ENCODE data around the gene RAC3. TPM values are rescaled to one million over a fixed set of nuclear protein-coding genes. Genes with fewer than 3 reads are reported as not detected.
A peak's percentile ranks its signal among the peaks of the same experiment; 100 is the strongest.

RAC3 gene
- total RNA-seq, 2 experiments from 2014 or later = 6.7 to 7.6 TPM

GRCh38 chr17:82029391-82029790, 2.1 kb upstream of the RAC3 start:
- POLR2A ChIA-PET = interaction anchor here (1.0 to 1.7 kb wide), 3 partner anchors 9 to 126 kb away, joined by 3 to 9 read pairs (median 3); partner anchors contain the start of gene FASN
- no peak for DNase-seq
- ATAC-seq (ENCODE audit: low read depth) = no peak
- H3K4me3 Mint-ChIP-seq = peak overlapping the region; percentile 60
- no peaks in the 10 kb centered on the region for H3K9me3 Mint-ChIP-seq
- peak overlapping the region; percentile 16 for H3K27ac Mint-ChIP-seq
- peaks cover 6% of the 10 kb centered on the region for H3K36me3 Mint-ChIP-seq
- H3K27me3 Mint-ChIP-seq = no peaks in the 10 kb centered on the region
- peaks cover 11% of the 10 kb centered on the region for H3K4me1 Mint-ChIP-seq

DNA sequence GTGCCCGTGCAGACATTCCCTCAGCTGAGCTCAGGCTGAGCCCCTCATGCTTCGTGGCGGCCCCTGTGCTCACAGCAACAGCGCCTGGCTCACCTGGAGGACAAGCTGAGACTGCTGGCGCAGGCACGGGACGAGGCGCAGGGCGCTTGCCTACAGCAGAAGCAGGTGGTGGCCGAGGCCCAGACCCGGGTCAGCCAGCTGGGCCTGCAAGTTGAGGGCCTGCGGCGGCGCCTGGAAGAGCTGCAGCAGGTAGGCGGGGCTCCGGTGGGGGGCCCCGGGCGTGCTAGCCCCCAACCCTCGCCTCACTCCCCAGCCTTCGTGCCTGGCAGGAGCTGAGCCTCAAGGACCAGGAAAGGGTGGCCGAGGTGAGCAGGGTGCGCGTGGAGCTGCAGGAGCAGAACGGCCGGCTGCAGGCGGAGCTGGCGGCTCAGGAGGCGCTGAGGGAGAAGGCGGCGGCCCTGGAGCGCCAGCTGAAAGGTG, 1.4 kb upstream of the RAC3 start:
- Mint-ChIP-seq H3K4me1 (peaks cover 11% of the 10 kb centered on the region), H3K27ac (no peak overlapping the region), H3K36me3 (peaks cover 8% of the 10 kb centered on the region), H3K4me3 (no peak overlapping the region), H3K9me3 (no peaks in the 10 kb centered on the region), H3K27me3 (no peaks in the 10 kb centered on the region)
- POLR2A ChIA-PET = interaction anchor here (0.9 to 1.7 kb wide), 9 partner anchors 8 to 125 kb away, joined by 3 to 9 read pairs (median 3); partner anchors contain the start of gene FASN
- ATAC-seq (ENCODE audit: low read depth) (no peak), DNase-seq (no peak)

GRCh38 chr17:82030470-82031302, 792 bp upstream of the RAC3 start:
- Mint-ChIP-seq H3K4me1 (peaks cover 16% of the 10 kb centered on the region), H3K4me3 (peak overlapping the region; percentile 77), H3K27ac (peak overlapping the region; percentile 71), H3K9me3 (no peaks in the 10 kb centered on the region), H3K36me3 (peaks cover 13% of the 10 kb centered on the region), H3K27me3 (no peaks in the 10 kb centered on the region)
- POLR2A ChIA-PET = interaction anchor here (0.6 to 1.7 kb wide), 12 partner anchors 7 to 287 kb away, joined by 3 to 9 read pairs (median 4); partner anchors contain the start of genes CD7, CENPX, FASN and LRRC45
- DNase-seq = peak; percentile 91
- peak; percentile 69 for ATAC-seq (ENCODE audit: low read depth)

GRCh38 chr17:82031885-82032627, 578 bp downstream of the RAC3 start:
- Mint-ChIP-seq H3K27ac (no peak overlapping the region), H3K4me1 (peaks cover 15% of the 10 kb centered on the region), H3K36me3 (peaks cover 13% of the 10 kb centered on the region), H3K4me3 (peak overlapping the region; percentile 44), H3K9me3 (no peaks in the 10 kb centered on the region), H3K27me3 (no peaks in the 10 kb centered on the region)
- POLR2A ChIA-PET = interaction anchor here (0.9 to 1.0 kb wide), 3 partner anchors 9 to 124 kb away, joined by 3 read pairs; partner anchors contain the start of genes CENPX and LRRC45
- DNase-seq = peak; percentile 68
- ATAC-seq (ENCODE audit: low read depth) = peak; percentile 40

DNA sequence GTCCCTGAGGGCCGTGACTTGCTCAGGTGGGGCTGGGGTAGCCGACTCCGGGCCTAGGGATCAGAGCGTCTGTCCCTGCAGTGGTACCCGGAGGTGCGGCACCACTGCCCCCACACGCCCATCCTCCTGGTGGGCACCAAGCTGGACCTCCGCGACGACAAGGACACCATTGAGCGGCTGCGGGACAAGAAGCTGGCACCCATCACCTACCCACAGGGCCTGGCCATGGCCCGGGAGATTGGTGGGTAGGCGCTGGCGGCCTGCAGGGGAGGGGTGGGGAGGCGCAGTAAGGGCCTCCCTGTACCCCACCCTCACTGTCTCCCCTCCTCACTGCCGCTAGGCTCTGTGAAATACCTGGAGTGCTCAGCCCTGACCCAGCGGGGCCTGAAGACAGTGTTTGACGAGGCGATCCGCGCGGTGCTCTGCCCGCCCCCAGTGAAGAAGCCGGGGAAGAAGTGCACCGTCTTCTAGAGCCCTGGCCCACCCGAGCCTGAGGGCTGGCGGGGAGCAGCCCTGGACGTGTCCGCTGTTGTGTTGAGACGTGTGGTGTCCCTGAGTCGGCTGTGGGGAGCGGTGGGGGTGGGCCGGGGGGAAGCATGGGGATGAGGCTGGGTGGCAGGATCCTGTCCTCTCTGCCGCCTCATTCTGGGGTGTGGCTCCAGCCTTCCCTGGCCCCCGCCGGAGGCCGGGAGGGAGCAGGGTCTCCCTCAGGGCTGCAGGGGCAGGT, 2.0 kb downstream of the RAC3 start:
- no peak for DNase-seq
- H3K4me3 Mint-ChIP-seq = no peak overlapping the region
- no peak for ATAC-seq (ENCODE audit: low read depth)
- H3K27ac Mint-ChIP-seq = no peak overlapping the region
- peaks cover 18% of the 10 kb centered on the region for H3K4me1 Mint-ChIP-seq
- POLR2A ChIA-PET = no interaction called here
- no peaks in the 10 kb centered on the region for H3K27me3 Mint-ChIP-seq
- no peaks in the 10 kb centered on the region for H3K9me3 Mint-ChIP-seq
- peaks cover 13% of the 10 kb centered on the region for H3K36me3 Mint-ChIP-seq

DNA sequence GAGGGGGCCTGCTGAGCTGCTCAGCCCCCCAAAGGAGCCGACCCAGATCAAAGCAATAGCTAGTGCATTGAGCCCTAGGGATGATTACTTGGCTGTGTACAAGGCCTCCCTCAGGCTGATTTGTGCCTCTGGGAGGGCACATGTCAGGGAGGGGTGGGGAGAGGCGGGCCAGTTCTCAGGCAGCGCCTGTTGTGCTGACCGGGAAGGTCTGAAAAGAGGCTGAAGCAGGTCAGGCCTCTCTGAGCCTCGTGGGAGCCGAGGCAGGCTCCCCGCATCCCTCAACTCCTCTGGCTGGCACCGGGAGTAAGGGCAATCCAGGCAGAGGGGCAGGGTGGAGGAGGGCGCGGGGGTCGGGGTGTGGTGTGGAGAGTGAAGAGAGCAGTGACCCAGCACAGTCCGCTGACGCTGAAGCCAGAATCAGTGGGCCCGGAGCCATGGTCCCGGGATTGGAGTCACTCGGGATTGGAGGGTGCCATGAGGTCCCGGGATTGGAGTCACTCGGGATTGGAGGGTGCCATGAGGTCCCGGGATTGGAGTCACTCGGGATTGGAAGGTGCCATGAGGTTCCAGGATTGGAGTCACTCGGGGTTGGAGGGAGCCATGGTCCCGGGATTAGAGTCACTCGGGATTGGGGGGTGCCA, 3.0 kb downstream of the RAC3 start:
- POLR2A ChIA-PET = interaction anchor here (1.0 kb wide), 1 partner anchor 64 kb away, joined by 4 read pairs; the partner anchor contains the start of gene FASN
- H3K4me1 Mint-ChIP-seq = peaks cover 25% of the 10 kb centered on the region
- ATAC-seq (ENCODE audit: low read depth) = no peak
- H3K9me3 Mint-ChIP-seq = no peaks in the 10 kb centered on the region
- H3K27me3 Mint-ChIP-seq = no peaks in the 10 kb centered on the region
- no peak for DNase-seq
- peaks cover 12% of the 10 kb centered on the region for H3K36me3 Mint-ChIP-seq
- H3K4me3 Mint-ChIP-seq = no peak overlapping the region
- H3K27ac Mint-ChIP-seq = no peak overlapping the region

DNA sequence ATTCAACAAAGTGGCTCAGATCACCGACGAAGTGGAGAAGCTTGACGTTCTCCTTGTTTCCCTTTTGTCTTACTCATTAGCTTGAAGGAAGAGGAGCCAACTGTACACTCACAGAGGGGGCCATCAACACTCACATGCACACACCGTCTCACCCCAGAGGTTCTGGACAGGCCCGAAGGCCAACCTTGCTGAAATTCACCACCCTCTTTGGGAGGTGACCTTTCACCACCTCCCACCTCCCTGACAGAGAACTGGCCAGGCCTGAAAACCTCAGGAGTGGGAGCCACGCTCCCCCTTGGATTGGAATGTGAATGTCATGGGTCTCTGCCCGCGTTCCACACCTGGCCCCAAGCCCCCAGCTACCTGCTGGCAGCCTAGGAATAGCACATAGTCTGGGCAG, 4.0 kb downstream of the RAC3 start:
- DNase-seq (no peak), ATAC-seq (ENCODE audit: low read depth) (no peak)
- H3K27ac Mint-ChIP-seq = no peak overlapping the region
- H3K9me3 Mint-ChIP-seq = no peaks in the 10 kb centered on the region
- H3K4me3 Mint-ChIP-seq = peak overlapping the region; percentile 29
- POLR2A ChIA-PET = interaction anchor here (0.7 to 1.0 kb wide), 2 partner anchors 13 to 63 kb away, joined by 3 to 4 read pairs; partner anchors contain the start of genes CENPX, FASN and LRRC45
- H3K36me3 Mint-ChIP-seq = peaks cover 9% of the 10 kb centered on the region
- no peaks in the 10 kb centered on the region for H3K27me3 Mint-ChIP-seq
- peaks cover 21% of the 10 kb centered on the region for H3K4me1 Mint-ChIP-seq

DNA sequence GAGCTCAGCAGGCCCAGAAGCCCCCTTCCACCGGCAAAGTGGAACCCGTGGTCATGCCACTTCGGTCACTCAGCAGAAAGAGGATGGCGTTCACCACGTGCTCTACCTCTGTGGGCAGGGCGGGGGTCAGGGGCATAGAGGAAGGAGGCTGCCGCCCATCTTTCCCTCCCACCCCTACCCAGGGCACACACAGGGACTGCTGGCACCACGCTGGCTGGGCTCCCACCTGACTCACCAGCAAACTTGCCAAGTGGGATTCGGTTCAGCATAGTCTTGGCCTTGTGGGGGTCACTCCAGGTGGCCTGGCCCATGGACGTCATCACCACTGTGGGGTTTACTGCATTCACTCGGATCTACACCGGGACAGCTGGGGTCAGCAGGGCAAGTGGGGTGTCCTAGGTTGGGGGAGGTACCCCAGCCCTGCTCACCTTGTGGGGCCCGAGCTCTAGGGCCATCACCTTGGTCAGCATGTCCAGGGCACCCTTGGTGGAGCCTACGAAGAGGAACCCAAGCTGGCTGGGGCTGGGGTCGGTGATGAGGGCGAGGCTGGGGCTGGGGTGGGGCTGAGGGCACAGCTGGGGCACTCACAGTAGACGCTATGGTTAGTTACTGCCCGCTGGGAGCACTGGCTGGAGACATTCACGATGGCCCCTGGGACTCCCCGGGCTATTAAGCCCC, 4.6 kb downstream of the RAC3 start:
- Mint-ChIP-seq H3K27ac (no peak overlapping the region), H3K36me3 (peaks cover 9% of the 10 kb centered on the region), H3K27me3 (no peaks in the 10 kb centered on the region), H3K4me3 (peak overlapping the region; percentile 91), H3K4me1 (peaks cover 20% of the 10 kb centered on the region), H3K9me3 (no peaks in the 10 kb centered on the region)
- no peak for DNase-seq
- ATAC-seq (ENCODE audit: low read depth) = no peak
- POLR2A ChIA-PET = interaction anchor here (0.7 to 1.2 kb wide), 2 partner anchors 13 to 15 kb away, joined by 3 read pairs; partner anchors contain the start of genes CENPX and LRRC45

DNA sequence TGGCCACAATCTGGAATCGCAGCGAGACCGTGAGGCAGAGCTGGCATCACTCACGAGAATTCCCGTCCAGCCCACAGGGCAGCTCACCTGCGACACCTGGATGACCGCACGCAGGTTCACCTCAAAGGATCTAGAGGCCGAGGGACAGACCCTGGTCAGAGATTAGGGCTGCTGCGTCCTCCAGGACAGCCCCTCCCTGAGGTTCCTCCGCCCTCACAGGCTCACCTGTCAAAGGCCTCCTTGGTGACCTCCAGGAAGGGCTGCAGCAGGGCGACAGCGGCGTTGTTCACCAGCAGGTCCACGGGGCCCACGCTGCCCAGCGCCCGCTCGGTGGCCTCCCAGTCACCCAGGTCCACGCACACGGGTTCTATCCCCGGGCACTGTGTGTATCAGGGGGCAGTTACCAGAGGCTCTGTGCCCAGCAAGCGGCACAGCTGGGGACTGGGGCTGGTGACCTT, 5.2 kb downstream of the RAC3 start:
- ATAC-seq (ENCODE audit: low read depth) (no peak), DNase-seq (no peak)
- H3K9me3 Mint-ChIP-seq = no peaks in the 10 kb centered on the region
- H3K4me3 Mint-ChIP-seq = peak overlapping the region; percentile 91
- H3K27me3 Mint-ChIP-seq = no peaks in the 10 kb centered on the region
- peak overlapping the region; percentile 54 for H3K27ac Mint-ChIP-seq
- H3K4me1 Mint-ChIP-seq = peaks cover 20% of the 10 kb centered on the region
- POLR2A ChIA-PET = interaction anchor here (1.2 to 1.6 kb wide), 2 partner anchors 14 to 266 kb away, joined by 3 to 4 read pairs; no protein-coding TSS in a partner anchor
- peaks cover 9% of the 10 kb centered on the region for H3K36me3 Mint-ChIP-seq

GRCh38 chr17:82037092-82037888, 5.8 kb downstream of the RAC3 start, which contains the start of gene DCXR:
TSS of gene DCXR (minus strand) at chr17:82037697. CDS start at chr17:82037682, 15 bp downstream.
- POLR2A ChIA-PET = interaction anchor here (0.5 to 2.1 kb wide), 25 partner anchors 11 to 268 kb away, joined by 3 to 13 read pairs (median 4); partner anchors contain the start of genes ALYREF, ANAPC11, CENPX and DUS1L
- DNase-seq (peak; percentile 99), ATAC-seq (ENCODE audit: low read depth) (peak; percentile 95)
- Mint-ChIP-seq H3K27me3 (no peaks in the 10 kb centered on the region), H3K9me3 (no peaks in the 10 kb centered on the region), H3K36me3 (peaks cover 9% of the 10 kb centered on the region), H3K4me1 (peaks cover 20% of the 10 kb centered on the region), H3K4me3 (peak within 1 kb of the TSS; percentile 91), H3K27ac (peak within 1 kb of the TSS; percentile 95)

DNA sequence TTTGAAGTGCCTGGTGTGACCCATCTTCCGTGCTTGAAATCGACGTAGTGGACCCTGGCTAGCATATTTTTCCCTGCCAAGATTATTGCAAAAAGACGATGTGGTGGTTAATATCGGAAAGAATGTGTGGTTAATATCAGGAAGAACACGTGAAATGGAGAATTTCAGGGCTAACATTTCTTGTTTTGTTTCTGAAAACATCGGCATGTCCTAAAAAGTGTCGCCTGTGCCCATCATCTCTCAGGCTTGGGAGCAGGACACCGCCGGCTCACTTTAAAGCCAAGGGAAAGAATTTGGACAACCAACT, 6.4 kb downstream of the RAC3 start:
- Mint-ChIP-seq H3K4me3 (peak overlapping the region; percentile 91), H3K9me3 (no peaks in the 10 kb centered on the region), H3K27me3 (no peaks in the 10 kb centered on the region), H3K4me1 (peaks cover 20% of the 10 kb centered on the region), H3K27ac (peak overlapping the region; percentile 95), H3K36me3 (peaks cover 8% of the 10 kb centered on the region)
- DNase-seq = no peak
- POLR2A ChIA-PET = interaction anchor here (0.5 to 2.1 kb wide), 24 partner anchors 10 to 267 kb away, joined by 3 to 13 read pairs (median 4); partner anchors contain the start of genes ALYREF, ANAPC11, CENPX and DUS1L
- no peak for ATAC-seq (ENCODE audit: low read depth)
